ENCODE results near the gene SELENOM. TPM values are rescaled to one million over a fixed set of nuclear protein-coding genes. Genes with fewer than 3 reads are reported as not detected.

Gene SELENOM
- polyA plus RNA-seq, 1 donor (not counting 4 experiments of a cell fraction or from before 2014, with no cell fraction given), result 9.1 TPM

DNA sequence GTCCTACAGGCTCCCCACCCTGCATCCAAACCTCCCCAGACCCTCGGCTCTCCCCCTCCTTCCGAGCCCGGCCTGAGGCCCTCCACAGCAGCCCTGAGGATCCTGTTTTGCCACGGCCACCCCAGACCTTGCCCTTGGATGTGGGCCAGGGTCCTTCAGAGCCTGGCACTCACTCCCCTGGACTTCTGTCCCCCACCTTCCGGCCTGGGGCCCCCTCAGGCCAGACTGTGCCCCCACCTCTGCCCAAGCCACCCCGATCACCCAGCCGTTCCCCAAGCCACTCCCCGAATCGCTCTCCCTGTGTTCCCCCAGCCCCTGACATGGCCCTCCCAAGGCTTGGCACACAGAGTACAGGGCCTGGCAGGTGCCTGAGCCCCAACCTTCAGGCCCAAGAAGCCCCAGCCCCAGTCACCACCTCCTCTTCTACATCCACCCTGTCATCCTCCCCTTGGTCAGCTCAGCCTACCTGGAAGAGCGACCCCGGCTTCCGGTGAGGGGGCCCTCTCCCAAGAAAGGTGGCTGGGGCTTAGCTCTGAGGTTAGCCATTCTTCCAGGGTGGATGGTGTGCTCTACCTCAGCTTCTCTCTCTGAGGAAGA is 18.3 kb upstream of the SELENOM start:
- no peaks in the 10 kb centered on the region for H4K20me1 ChIP-seq (ENCODE audit: control insufficient read depth, extremely low read depth, insufficient read depth, low read length)
- H2AFZ ChIP-seq (ENCODE audit: control insufficient read depth, low read length), result no peak overlapping the region
- no peaks in the 10 kb centered on the region for H3K36me3 ChIP-seq (ENCODE audit: control insufficient read depth in 2 of 2, extremely low read depth in 1 of 2, insufficient read depth in 2 of 2, low read length in 2 of 2)
- H3K9me3 ChIP-seq (ENCODE audit: control insufficient read depth, low read depth, low read length), result no peaks in the 10 kb centered on the region
- no peak overlapping the region for H3K27ac ChIP-seq (ENCODE audit: control insufficient read depth, insufficient read depth, low read length)
- FAIRE-seq (no peak), DNase-seq (ENCODE audit: low read depth, low spot score) (no peak)
- H3K4me2 ChIP-seq (ENCODE audit: control insufficient read depth, extremely low read depth, insufficient read depth, low read depth, low read length), result no peak overlapping the region
- peaks cover 8% of the 10 kb centered on the region for H3K4me1 ChIP-seq (ENCODE audit: control insufficient read depth, extremely low read depth, insufficient read depth, low read length)
- H3K9me1 ChIP-seq (ENCODE audit: control insufficient read depth, extremely low read depth, insufficient read depth, low read length), result no peaks in the 10 kb centered on the region
- TF ChIP-seq, protein P1, sequence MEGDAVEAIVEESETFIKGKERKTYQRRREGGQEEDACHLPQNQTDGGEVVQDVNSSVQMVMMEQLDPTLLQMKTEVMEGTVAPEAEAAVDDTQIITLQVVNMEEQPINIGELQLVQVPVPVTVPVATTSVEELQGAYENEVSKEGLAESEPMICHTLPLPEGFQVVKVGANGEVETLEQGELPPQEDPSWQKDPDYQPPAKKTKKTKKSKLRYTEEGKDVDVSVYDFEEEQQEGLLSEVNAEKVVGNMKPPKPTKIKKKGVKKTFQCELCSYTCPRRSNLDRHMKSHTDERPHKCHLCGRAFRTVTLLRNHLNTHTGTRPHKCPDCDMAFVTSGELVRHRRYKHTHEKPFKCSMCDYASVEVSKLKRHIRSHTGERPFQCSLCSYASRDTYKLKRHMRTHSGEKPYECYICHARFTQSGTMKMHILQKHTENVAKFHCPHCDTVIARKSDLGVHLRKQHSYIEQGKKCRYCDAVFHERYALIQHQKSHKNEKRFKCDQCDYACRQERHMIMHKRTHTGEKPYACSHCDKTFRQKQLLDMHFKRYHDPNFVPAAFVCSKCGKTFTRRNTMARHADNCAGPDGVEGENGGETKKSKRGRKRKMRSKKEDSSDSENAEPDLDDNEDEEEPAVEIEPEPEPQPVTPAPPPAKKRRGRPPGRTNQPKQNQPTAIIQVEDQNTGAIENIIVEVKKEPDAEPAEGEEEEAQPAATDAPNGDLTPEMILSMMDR (optimal IDR thresholded peaks at IDR 0.05 in 1 of 3, IDR thresholded peaks at IDR 0.05 in 1 of 3, conservative IDR thresholded peaks at IDR 0.05 in 1 of 3; ENCODE audit: extremely low read depth in 1 of 3, insufficient read depth in 2 of 3, low read length in 3 of 3), result no peak
- TF ChIP-seq EZH2 (IDR thresholded peaks at IDR 0.05; ENCODE audit: low read length), result no peak
- no peak overlapping the region for H3K4me3 ChIP-seq (ENCODE audit: control insufficient read depth in 2 of 3, extremely low read depth in 1 of 3, insufficient read depth in 2 of 3, low read depth in 1 of 3, low read length in 3 of 3)
- dilution Hi-C loops (cut with MboI; ENCODE audit: extremely low pct_ligation_motif_present, low sequenced_read_pairs), result no loop called here
- H3K9ac ChIP-seq (ENCODE audit: control insufficient read depth, extremely low read depth, insufficient read depth, low read length), result no peak overlapping the region
- no peaks in the 10 kb centered on the region for H3K79me2 ChIP-seq (ENCODE audit: control insufficient read depth, insufficient read depth, low read length)
- H3K27me3 ChIP-seq (ENCODE audit: control insufficient read depth, extremely low read depth, insufficient read depth, low read length), result peaks cover 17% of the 10 kb centered on the region

DNA sequence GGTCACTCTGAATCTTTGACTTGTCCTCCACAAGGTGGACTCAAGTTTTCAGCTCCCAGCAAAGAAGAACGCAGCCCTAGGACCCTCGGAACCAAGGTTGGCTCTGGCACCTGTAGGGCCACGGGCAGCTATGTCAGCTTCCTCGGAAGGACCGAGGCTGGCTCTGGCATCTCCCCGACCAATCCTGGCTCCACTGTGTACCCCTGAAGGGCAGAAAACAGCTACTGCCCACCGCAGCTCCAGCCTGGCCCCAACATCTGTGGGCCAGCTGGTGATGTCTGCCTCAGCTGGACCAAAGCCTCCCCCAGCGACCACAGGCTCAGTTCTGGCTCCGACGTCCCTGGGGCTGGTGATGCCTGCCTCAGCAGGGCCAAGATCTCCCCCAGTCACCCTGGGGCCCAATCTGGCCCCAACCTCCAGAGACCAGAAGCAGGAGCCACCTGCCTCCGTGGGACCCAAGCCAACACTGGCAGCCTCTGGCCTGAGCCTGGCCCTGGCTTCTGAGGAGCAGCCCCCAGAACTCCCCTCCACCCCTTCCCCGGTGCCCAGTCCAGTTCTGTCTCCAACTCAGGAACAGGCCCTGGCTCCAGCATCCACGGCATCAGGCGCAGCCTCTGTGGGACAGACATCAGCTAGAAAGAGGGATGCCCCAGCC is 17.6 kb upstream of the SELENOM start:
- Histone ChIP-seq H2AFZ (ENCODE audit: control insufficient read depth, low read length) (no peak overlapping the region), H3K79me2 (ENCODE audit: control insufficient read depth, insufficient read depth, low read length) (no peaks in the 10 kb centered on the region), H3K9me3 (ENCODE audit: control insufficient read depth, low read depth, low read length) (no peaks in the 10 kb centered on the region), H3K4me1 (ENCODE audit: control insufficient read depth, extremely low read depth, insufficient read depth, low read length) (peaks cover 8% of the 10 kb centered on the region), H3K9ac (ENCODE audit: control insufficient read depth, extremely low read depth, insufficient read depth, low read length) (no peak overlapping the region), H3K27ac (ENCODE audit: control insufficient read depth, insufficient read depth, low read length) (no peak overlapping the region), H3K36me3 (ENCODE audit: control insufficient read depth in 2 of 2, extremely low read depth in 1 of 2, insufficient read depth in 2 of 2, low read length in 2 of 2) (no peaks in the 10 kb centered on the region), H3K9me1 (ENCODE audit: control insufficient read depth, extremely low read depth, insufficient read depth, low read length) (no peaks in the 10 kb centered on the region), H3K27me3 (ENCODE audit: control insufficient read depth, extremely low read depth, insufficient read depth, low read length) (peaks cover 17% of the 10 kb centered on the region), H3K4me3 (ENCODE audit: control insufficient read depth in 2 of 3, extremely low read depth in 1 of 3, insufficient read depth in 2 of 3, low read depth in 1 of 3, low read length in 3 of 3) (no peak overlapping the region), H3K4me2 (ENCODE audit: control insufficient read depth, extremely low read depth, insufficient read depth, low read depth, low read length) (no peak overlapping the region), H4K20me1 (ENCODE audit: control insufficient read depth, extremely low read depth, insufficient read depth, low read length) (no peaks in the 10 kb centered on the region)
- no peak for DNase-seq (ENCODE audit: low read depth, low spot score)
- TF ChIP-seq, protein P1 (optimal IDR thresholded peaks at IDR 0.05 in 1 of 3, IDR thresholded peaks at IDR 0.05 in 1 of 3, conservative IDR thresholded peaks at IDR 0.05 in 1 of 3; ENCODE audit: extremely low read depth in 1 of 3, insufficient read depth in 2 of 3, low read length in 3 of 3), result no peak
- no peak for TF ChIP-seq EZH2 (IDR thresholded peaks at IDR 0.05; ENCODE audit: low read length)
- FAIRE-seq, result no peak
- dilution Hi-C loops (cut with MboI; ENCODE audit: extremely low pct_ligation_motif_present, low sequenced_read_pairs), result no loop called here

Measured in keratinocyte (primary cell).